GM23338 (cell line): ENCODE data around the gene HTATSF1. TPM values are rescaled to one million over a fixed set of nuclear protein-coding genes. Genes with fewer than 3 reads are reported as not detected.

Source experiments
- ATAC-seq: fragments of 200-7000 bp; cut with Tn5 transposase; 3 replicates; pipeline ENCODE4 v1.9.1; 2020
- DNase-seq: peaks from one replicate; pipeline ENCODE4 v3.0.0-alpha.2; 2015; ENCODE audit warnings: low spot score
- H2AFZ ChIP-seq: fragments of 200-600 bp; sonication (generic); 2 replicates; pipeline ENCODE4 v1.8.0; 2016; ENCODE audit warnings: antibody characterized with exemption, mild to moderate bottlenecking, moderate library complexity
- H3F3A ChIP-seq: fragments of 200-600 bp; sonication (generic); replicated peaks from 2 replicates; pipeline ENCODE4 v1.8.0; 2017; ENCODE audit warnings: antibody characterized with exemption, mixed run types, low read depth
- H3K27ac ChIP-seq: fragments of 200-600 bp; sonication (generic); 2 replicates; pipeline ENCODE4 v1.6.1; 2016; ENCODE audit warnings: low read depth
- H3K27me3 ChIP-seq: fragments of 200-600 bp; sonication (generic); 2 replicates; pipeline ENCODE4 v1.8.0; 2016; ENCODE audit warnings: mild to moderate bottlenecking, mixed run types, moderate library complexity; ENCODE audit not compliant: insufficient read depth
- H3K36me3 ChIP-seq: fragments of 200-600 bp; sonication (generic); 2 replicates; pipeline ENCODE4 v1.8.0; 2016; ENCODE audit warnings: mild to moderate bottlenecking; ENCODE audit not compliant: insufficient read depth
- H3K4me1 ChIP-seq: fragments of 200-600 bp; sonication (generic); 2 replicates; pipeline ENCODE4 v1.8.0; 2016; ENCODE audit warnings: mild to moderate bottlenecking, moderate library complexity; ENCODE audit not compliant: insufficient read depth
- H3K4me2 ChIP-seq: fragments of 200-600 bp; sonication (generic); 2 replicates; pipeline ENCODE4 v1.7.1; 2017; ENCODE audit warnings: mixed run types
- H3K4me3 ChIP-seq: fragments of 200-600 bp; sonication (generic); 2 replicates; pipeline ENCODE4 v1.6.1; 2016; ENCODE audit warnings: mixed run types
- H3K79me2 ChIP-seq: fragments of 200-600 bp; sonication (generic); replicated peaks from 2 replicates; pipeline ENCODE4 v1.8.0; 2017; ENCODE audit warnings: mild to moderate bottlenecking; ENCODE audit not compliant: insufficient read depth
- H3K9me2 ChIP-seq: fragments of 200-600 bp; sonication (generic); 2 replicates; pipeline ENCODE4 v1.8.0; 2017; ENCODE audit not compliant: insufficient read depth
- H4K20me1 ChIP-seq: fragments of 200-600 bp; sonication (generic); replicated peaks from 2 replicates; pipeline ENCODE4 v1.8.0; 2017; ENCODE audit warnings: mild to moderate bottlenecking; ENCODE audit not compliant: insufficient read depth
- H3K27ac Mint-ChIP-seq: 2 replicates; pipeline ENCODE4 v1.8.0; 2020; ENCODE audit warnings: inconsistent platforms, mild to moderate bottlenecking, moderate library complexity, mixed read lengths
- H3K27me3 Mint-ChIP-seq: 3 replicates; pipeline ENCODE4 v1.8.0; 2022; ENCODE audit warnings: low read depth, mild to moderate bottlenecking, moderate library complexity, mixed read lengths, inconsistent platforms; ENCODE audit not compliant: insufficient read depth, poor library complexity
- H3K36me3 Mint-ChIP-seq: 3 replicates; pipeline ENCODE4 v1.8.0; 2021; ENCODE audit warnings: low read depth, mild to moderate bottlenecking, inconsistent platforms, moderate library complexity, mixed read lengths
- H3K4me1 Mint-ChIP-seq: 3 replicates; pipeline ENCODE4 v1.8.0; 2020; ENCODE audit warnings: mild to moderate bottlenecking, inconsistent platforms, mixed read lengths
- H3K4me3 Mint-ChIP-seq: 3 replicates; pipeline ENCODE4 v1.8.0; 2021; ENCODE audit warnings: moderate library complexity, mild to moderate bottlenecking, inconsistent platforms, mixed read lengths
- H3K9me3 Mint-ChIP-seq: 3 replicates; pipeline ENCODE4 v1.8.0; 2020; ENCODE audit warnings: moderate library complexity, mild to moderate bottlenecking, inconsistent platforms, mixed read lengths
- CTCF ChIP-seq, 2 experiments: fragments of 200-600 bp in 1 of 2; sonication (generic) in 1 of 2; conservative IDR thresholded peaks; 2 replicates each; pipeline versions ENCODE4 v1.5.1 to v1.6.1; 2016 to 2017; ENCODE audit warnings: antibody characterized with exemption in 2 of 2, low read depth in 2 of 2, mild to moderate bottlenecking in 2 of 2, moderate library complexity in 1 of 2
- ETS1 ChIP-seq: IDR thresholded peaks from 2 replicates; pipeline ENCODE4 v1.6.1; 2016; ENCODE audit warnings: antibody characterized with exemption
- EZH2phosphoT487 ChIP-seq: fragments of 200-600 bp; sonication (generic); IDR thresholded peaks from one replicate; pipeline ENCODE4 v1.8.1; 2018; ENCODE audit warnings: antibody characterized with exemption; ENCODE audit not compliant: unreplicated experiment
- REST ChIP-seq: IDR thresholded peaks from one replicate; pipeline ENCODE4 v1.6.1; 2018; ENCODE audit warnings: antibody characterized with exemption; ENCODE audit not compliant: unreplicated experiment
- ZNF462 ChIP-seq: fragments of 250-450 bp; sonication (Bioruptor Pico); IDR thresholded peaks from 2 replicates; pipeline ENCODE4 v1.5.0; 2020; ENCODE audit warnings: mild to moderate bottlenecking, moderate library complexity
- polyA plus RNA-seq: library from polyadenylated mRNA; unstranded; fragments of >200 nt; fragmentation: Nextera tagmentation; extraction: Ambion mirVana; gene quantifications from 2 replicates; pipeline ENCODE4 v1.2.1, GENCODE V29; 2016
- total RNA-seq: library from RNA; depleted of rRNA; stranded (reverse); fragments of >200 nt; shearing (Covaris generic); gene quantifications from 2 replicates; pipeline ENCODE4 v1.2.3, GENCODE V29; 2014

The HTATSF1 gene
- total and polyA plus RNA-seq, 2 experiments from 2014 or later: 85.5 to 86.8 TPM

GRCh38 chrX:136447968-136448367, 49.4 kb upstream of the HTATSF1 start:
- Histone ChIP-seq H3K4me3 (no peak overlapping the region), H3K9me2 (no peaks in the 10 kb centered on the region), H4K20me1 (no peaks in the 10 kb centered on the region), H3K79me2 (no peaks in the 10 kb centered on the region), H3K36me3 (no peaks in the 10 kb centered on the region), H3K4me1 (no peaks in the 10 kb centered on the region), H3K27ac (no peak overlapping the region), H3F3A (no peaks in the 10 kb centered on the region), H3K4me2 (no peak overlapping the region), H2AFZ (no peak overlapping the region), H3K27me3 (no peaks in the 10 kb centered on the region)
- no peak for DNase-seq
- Mint-ChIP-seq H3K9me3 (peaks cover 7% of the 10 kb centered on the region), H3K27ac (no peak overlapping the region), H3K4me3 (no peak overlapping the region), H3K36me3 (no peaks in the 10 kb centered on the region; the same call in 2 of the 3 replicates), H3K4me1 (no peaks in the 10 kb centered on the region), H3K27me3 (no peaks in the 10 kb centered on the region)
- no peak for TF ChIP-seq ZNF462 (CRISPR knock-in tag)
- TF ChIP-seq CTCF (conservative IDR thresholded peaks at IDR 0.05; ENCODE audit: low read depth in 2 of 2): no peak
- no peak for TF ChIP-seq ETS1
- TF ChIP-seq EZH2phosphoT487: no peak
- no peak for TF ChIP-seq REST
- ATAC-seq: no peak
